GM12878 (cell line): Measurements from ENCODE around the gene ADGRV1. TPM values are rescaled to one million over a fixed set of nuclear protein-coding genes. Genes with fewer than 3 reads are reported as not detected.

Experiments
- ATAC-seq: fragments of 200-7000 bp; cut with Tn5 transposase; 3 replicates; pipeline ENCODE4 v1.9.1; 2020; ENCODE audit warnings: mild to moderate bottlenecking, moderate library complexity
- BruUV-seq: library from RNA; stranded (reverse); fragments of 400-500 nt; replicated peaks from 2 replicates; lab custom pipeline; 2021; lab: Mats Ljungman, UMichigan
- CTCF ChIA-PET: fragments of 300-600 bp; sonication (Branson Sonifier 250); formaldehyde crosslinking; extraction: SDS; loops from one replicate; lab custom pipeline; 2021; ENCODE audit warnings: inconsistent platforms; lab: Yijun Ruan, JAX
- POLR2A ChIA-PET: fragments of 350-600 bp; formaldehyde crosslinking; extraction: SDS; loops from one replicate; lab custom pipeline; 2021; ENCODE audit warnings: inconsistent platforms; lab: Charles Lee
- RAD21 ChIA-PET: fragments of 300-600 bp; sonication (Branson Sonifier 250); formaldehyde crosslinking; loops from one replicate; lab custom pipeline; 2023; ENCODE audit warnings: antibody characterized with exemption; ENCODE audit not compliant: unreplicated experiment; lab: Charles Lee
- SMC1A ChIA-PET: fragments of 300-600 bp; sonication (Branson Sonifier 250); formaldehyde crosslinking; loops from one replicate; lab custom pipeline; 2023; ENCODE audit not compliant: unreplicated experiment, uncharacterized antibody; lab: Charles Lee
- DNase-seq: peaks from one replicate; pipeline ENCODE4 v3.0.0-alpha.2; 2011; ENCODE audit warnings: low read depth, low spot score
- FAIRE-seq: peaks from 3 replicates; lab custom pipeline; 2011; peaks lifted over from hg19 to GRCh38; lab: Jason Lieb, UNC
- H2AFZ ChIP-seq: 2 replicates; pipeline ENCODE4 v1.6.0; 2011; ENCODE audit warnings: low read depth, low read length, control low read depth; ENCODE audit not compliant: control insufficient read depth
- H3K27ac ChIP-seq: 2 replicates; pipeline ENCODE4 v1.5.1; 2011; ENCODE audit warnings: control low read depth; ENCODE audit not compliant: control insufficient read depth, insufficient read depth
- H3K27me3 ChIP-seq, 2 experiments: replicated peaks in 1 of 2; 2 replicates each; pipeline versions ENCODE4 v1.6.0 to v1.6.1; 2011; ENCODE audit warnings: low read length in 1 of 2; ENCODE audit not compliant: control insufficient read depth in 2 of 2, insufficient read depth in 2 of 2
- H3K36me3 ChIP-seq, 2 experiments: 2 replicates each; pipeline ENCODE4 v1.5.1; 2011; ENCODE audit warnings: low read length in 1 of 2; ENCODE audit not compliant: control insufficient read depth in 2 of 2, insufficient read depth in 2 of 2
- H3K4me1 ChIP-seq: 2 replicates; pipeline ENCODE4 v1.6.1; 2011; ENCODE audit warnings: mild to moderate bottlenecking, low read length, moderate library complexity, mixed read lengths; ENCODE audit not compliant: control insufficient read depth, insufficient read depth
- H3K4me2 ChIP-seq: 2 replicates; pipeline ENCODE4 v1.6.0; 2011; ENCODE audit warnings: control low read depth; ENCODE audit not compliant: control insufficient read depth, insufficient read depth
- H3K4me3 ChIP-seq: fragments of 200-600 bp; sonication (generic); 2 replicates; pipeline ENCODE4 v1.5.1; 2016
- H3K79me2 ChIP-seq: 2 replicates; pipeline ENCODE4 v1.6.0; 2011; ENCODE audit warnings: low read length; ENCODE audit not compliant: control insufficient read depth, insufficient read depth
- H3K9ac ChIP-seq: 2 replicates; pipeline ENCODE4 v1.8.0; 2011; ENCODE audit warnings: low read length, control low read depth, mixed read lengths; ENCODE audit not compliant: control insufficient read depth, insufficient read depth
- H3K9me3 ChIP-seq: replicated peaks from 3 replicates; pipeline ENCODE4 v1.5.1; 2011; ENCODE audit warnings: mild to moderate bottlenecking, low read length; ENCODE audit not compliant: control insufficient read depth, insufficient read depth
- H4K20me1 ChIP-seq: 2 replicates; pipeline ENCODE4 v1.6.0; 2011; ENCODE audit not compliant: control insufficient read depth, insufficient read depth
- CBX5 ChIP-seq: sonication (generic); IDR thresholded peaks from 2 replicates; pipeline ENCODE4 v1.6.1; 2016; ENCODE audit warnings: low read depth, moderate library complexity, mild to moderate bottlenecking, inconsistent platforms
- ESRRA ChIP-seq: IDR thresholded peaks from 2 replicates; pipeline ENCODE4 v1.6.1; 2012; ENCODE audit warnings: mild to moderate bottlenecking, low read length, improper control_type of control experiment
- MEF2A ChIP-seq: IDR thresholded peaks from 2 replicates; pipeline ENCODE4 v1.6.1; 2011; ENCODE audit warnings: low read depth, mild to moderate bottlenecking, low read length, moderate library complexity; ENCODE audit not compliant: insufficient read depth
- PML ChIP-seq: IDR thresholded peaks from 2 replicates; pipeline ENCODE4 v1.6.1; 2012; ENCODE audit warnings: low read length, inconsistent platforms
- POLR2A ChIP-seq: IDR thresholded peaks from 2 replicates; pipeline ENCODE4 v1.6.1; 2011; ENCODE audit warnings: low read depth, mild to moderate bottlenecking, low read length
- RAD21 ChIP-seq: IDR thresholded peaks from 2 replicates; pipeline ENCODE4 v1.6.1; 2011; ENCODE audit warnings: mild to moderate bottlenecking, low read depth, low read length, moderate library complexity; ENCODE audit not compliant: insufficient read depth
- RCOR1 ChIP-seq: conservative IDR thresholded peaks from 2 replicates; pipeline ENCODE4 v1.6.1; 2012; ENCODE audit warnings: low read depth, low read length, improper control_type of control experiment
- SRF ChIP-seq, 2 experiments: IDR thresholded peaks; 2 replicates each; pipeline ENCODE4 v1.6.1; 2011; ENCODE audit warnings: low read depth in 2 of 2, low read length in 2 of 2, mild to moderate bottlenecking in 1 of 2, moderate library complexity in 1 of 2
- ZNF24 ChIP-seq: fragments of 450-650 bp; IDR thresholded peaks from 2 replicates; pipeline ENCODE4 v1.6.1; 2017; ENCODE audit warnings: antibody characterized with exemption, mild to moderate bottlenecking
- WGBS: methylation state at CpG from one replicate; pipeline ENCODE4 v1.1.6; 2016; ENCODE audit warnings: low lambda C conversion rate; ENCODE audit not compliant: insufficient replicate concordance, insufficient coverage; ENCODE audit errors: missing lambda C conversion rate; 5-methylcytosine and 5-hydroxymethylcytosine counted together
- in situ Hi-C: fragments of 300-500 bp; cut with MboI; formaldehyde crosslinking; loops from 9 replicates; pipeline ENCODE4 v1.14.3; 2018; ENCODE audit warnings: mixed read lengths
- intact Hi-C: fragments of 100-400 bp; cut with micrococcal nuclease; formaldehyde crosslinking; loops from one replicate; pipeline ENCODE4 v1.14.2; 2022; ENCODE audit not compliant: unreplicated experiment
- polyA plus RNA-seq, 11 experiments: library from polyadenylated mRNA; depleted of rRNA in 4 of 11; unstranded in 6 of 11; stranded (reverse) in 5 of 11; fragments of >200 nt; fragmentation: Nextera tagmentation in 4 of 11; fragmentation: Illumina TruSeq in 1 of 11; extraction: Ambion mirVana in 4 of 11; extraction: Trizol in 1 of 11; gene quantifications; 1 replicate in 1 of 11; 2 replicates in 10 of 11; pipeline versions ENCODE4 v1.2.1 to v1.2.3, GENCODE V29; 2011 to 2016; ENCODE audit warnings: inconsistent platforms in 2 of 11, missing spikeins in 2 of 11, low read depth in 1 of 11
- total RNA-seq, 4 experiments: library from RNA; depleted of rRNA in 3 of 4; stranded (reverse); fragments of >200 nt in 3 of 4; fragmentation: Illumina TruSeq in 1 of 4; extraction: Trizol in 1 of 4; gene quantifications; 2 replicates each; pipeline versions ENCODE4 v1.2.1 to v1.2.3, GENCODE V29; 2013 to 2021
- TF ChIP-seq, protein P1 (sequence below): fragments of 450-650 bp; conservative IDR thresholded peaks from 2 replicates; pipeline ENCODE4 v1.6.1; 2017; ENCODE audit warnings: mild to moderate bottlenecking, moderate library complexity
- TF ChIP-seq, protein P2 (sequence below): fragments of 450-650 bp; IDR thresholded peaks from 2 replicates; pipeline ENCODE4 v1.6.1; 2017; ENCODE audit warnings: mild to moderate bottlenecking
- TF ChIP-seq, protein P3 (sequence below): IDR thresholded peaks from 2 replicates; pipeline ENCODE4 v1.6.1; 2012; ENCODE audit warnings: low read depth, low read length, improper control_type of control experiment
- TF ChIP-seq, protein P4 (sequence below): IDR thresholded peaks from 2 replicates; pipeline ENCODE4 v1.6.1; 2012; ENCODE audit warnings: low read length, inconsistent platforms
- TF ChIP-seq, protein P5 (sequence below): fragments of 450-650 bp; IDR thresholded peaks from 2 replicates; pipeline ENCODE4 v1.6.1; 2017; ENCODE audit warnings: mild to moderate bottlenecking, low read depth, inconsistent platforms; ENCODE audit not compliant: poor library complexity, severe bottlenecking

The ADGRV1 gene
- total and polyA plus RNA-seq, 10 of the 15 experiments (the other 5 are each of a cell fraction or from before 2014, with no cell fraction given): 0.04 to 8.1 (median 0.16) TPM; not detected in 1

DNA sequence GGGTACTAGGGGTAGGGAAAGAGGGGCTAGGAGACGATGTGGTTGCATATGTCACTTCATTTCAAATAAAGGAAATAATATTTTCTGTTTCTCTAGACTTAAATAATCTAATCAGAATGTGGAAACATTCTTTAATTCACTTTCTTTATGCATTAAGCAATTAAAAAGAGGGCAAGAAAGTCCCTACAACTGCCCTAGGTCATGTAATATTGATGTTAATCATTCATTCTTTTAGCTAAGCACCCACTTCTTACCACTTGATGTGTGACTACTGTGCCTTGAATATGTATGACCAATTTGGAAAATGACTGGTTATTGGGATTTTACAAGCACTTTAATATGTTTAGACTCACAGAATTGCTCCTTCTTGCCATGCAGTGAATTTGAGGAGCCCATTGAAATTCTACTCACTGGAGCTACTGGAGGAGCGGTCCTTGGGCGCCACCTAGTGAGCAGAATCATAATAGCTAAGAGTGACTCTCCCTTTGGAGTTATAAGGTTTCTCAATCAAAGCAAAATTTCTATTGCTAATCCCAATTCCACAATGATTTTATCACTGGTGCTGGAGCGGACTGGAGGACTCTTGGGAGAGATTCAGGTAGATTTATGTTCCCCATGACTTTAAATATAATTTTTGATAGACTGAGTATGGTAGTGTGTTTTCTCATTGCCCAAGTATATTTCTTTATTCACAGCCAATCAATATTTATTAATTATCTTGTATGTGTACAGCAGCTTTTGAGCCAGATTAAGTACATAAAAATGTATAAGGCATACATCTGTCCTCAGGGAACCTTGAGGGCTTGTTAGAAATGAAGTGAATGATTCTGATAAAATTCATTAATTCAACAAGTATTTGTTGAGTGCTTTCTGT, 225.1 kb downstream of the ADGRV1 start (continued):
- TF ChIP-seq RCOR1 (no peak), ESRRA (no peak), RAD21 (peak; percentile 97), MEF2A (no peak)
- TF ChIP-seq, protein P1, sequence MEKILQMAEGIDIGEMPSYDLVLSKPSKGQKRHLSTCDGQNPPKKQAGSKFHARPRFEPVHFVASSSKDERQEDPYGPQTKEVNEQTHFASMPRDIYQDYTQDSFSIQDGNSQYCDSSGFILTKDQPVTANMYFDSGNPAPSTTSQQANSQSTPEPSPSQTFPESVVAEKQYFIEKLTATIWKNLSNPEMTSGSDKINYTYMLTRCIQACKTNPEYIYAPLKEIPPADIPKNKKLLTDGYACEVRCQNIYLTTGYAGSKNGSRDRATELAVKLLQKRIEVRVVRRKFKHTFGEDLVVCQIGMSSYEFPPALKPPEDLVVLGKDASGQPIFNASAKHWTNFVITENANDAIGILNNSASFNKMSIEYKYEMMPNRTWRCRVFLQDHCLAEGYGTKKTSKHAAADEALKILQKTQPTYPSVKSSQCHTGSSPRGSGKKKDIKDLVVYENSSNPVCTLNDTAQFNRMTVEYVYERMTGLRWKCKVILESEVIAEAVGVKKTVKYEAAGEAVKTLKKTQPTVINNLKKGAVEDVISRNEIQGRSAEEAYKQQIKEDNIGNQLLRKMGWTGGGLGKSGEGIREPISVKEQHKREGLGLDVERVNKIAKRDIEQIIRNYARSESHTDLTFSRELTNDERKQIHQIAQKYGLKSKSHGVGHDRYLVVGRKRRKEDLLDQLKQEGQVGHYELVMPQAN: no peak

DNA sequence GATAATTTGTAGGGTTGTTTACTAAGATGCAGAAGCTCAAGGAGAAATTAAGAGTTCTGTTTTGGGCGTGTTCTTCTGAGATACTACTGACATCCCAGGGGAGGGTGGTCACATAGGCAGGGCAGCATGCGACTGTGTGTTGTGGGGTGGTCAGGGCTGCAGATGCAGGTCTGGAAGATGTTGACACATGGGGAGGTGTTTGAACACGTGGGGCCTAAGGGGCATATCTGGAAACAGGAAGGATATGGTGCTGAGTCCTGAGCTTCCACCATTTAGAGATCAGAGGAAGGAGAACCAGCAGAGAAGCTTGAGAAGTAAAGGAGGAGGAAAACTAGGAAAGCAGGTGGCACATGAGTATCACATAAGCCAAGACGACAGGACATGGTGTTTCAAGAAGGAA, 228.2 kb downstream of the ADGRV1 start:
- intact Hi-C loops: no loop called here
- no peak overlapping the region for H3K4me3 ChIP-seq
- no peaks in the 10 kb centered on the region for H3K9me3 ChIP-seq
- no TSS peak for BruUV-seq
- no peak for ATAC-seq
- no peaks in the 10 kb centered on the region for H4K20me1 ChIP-seq
- in situ Hi-C loops: no loop called here
- DNase-seq: no peak
- no peaks in the 10 kb centered on the region for H3K4me1 ChIP-seq
- H3K27me3 ChIP-seq: no peaks in the 10 kb centered on the region
- ChIA-PET SMC1A (interaction anchor here (0.5 to 1.3 kb wide), 3 partner anchors 15 to 32 kb away, joined by 3 read pairs; no protein-coding TSS in a partner anchor), CTCF (interaction anchor here (0.5 to 1.3 kb wide), 2 partner anchors 182 to 415 kb away, joined by 3 to 4 read pairs; no protein-coding TSS in a partner anchor), POLR2A (no interaction called here), RAD21 (no interaction called here)
- 15% methylated on average over 4 of the region's 4 CpGs for WGBS
- no peak overlapping the region for H2AFZ ChIP-seq
- no peaks in the 10 kb centered on the region for H3K36me3 ChIP-seq
- H3K27ac ChIP-seq: no peak overlapping the region
- no peaks in the 10 kb centered on the region for H3K79me2 ChIP-seq
- no peak overlapping the region for H3K4me2 ChIP-seq
- no peak overlapping the region for H3K9ac ChIP-seq
- no peak for FAIRE-seq
- TF ChIP-seq ZNF24 (no peak), SRF (IDR thresholded peaks at IDR 0.05; ENCODE audit: low read depth in 2 of 2, low read length in 2 of 2) (no peak), POLR2A (no peak), CBX5 (no peak), PML (no peak)
- TF ChIP-seq, protein P2, sequence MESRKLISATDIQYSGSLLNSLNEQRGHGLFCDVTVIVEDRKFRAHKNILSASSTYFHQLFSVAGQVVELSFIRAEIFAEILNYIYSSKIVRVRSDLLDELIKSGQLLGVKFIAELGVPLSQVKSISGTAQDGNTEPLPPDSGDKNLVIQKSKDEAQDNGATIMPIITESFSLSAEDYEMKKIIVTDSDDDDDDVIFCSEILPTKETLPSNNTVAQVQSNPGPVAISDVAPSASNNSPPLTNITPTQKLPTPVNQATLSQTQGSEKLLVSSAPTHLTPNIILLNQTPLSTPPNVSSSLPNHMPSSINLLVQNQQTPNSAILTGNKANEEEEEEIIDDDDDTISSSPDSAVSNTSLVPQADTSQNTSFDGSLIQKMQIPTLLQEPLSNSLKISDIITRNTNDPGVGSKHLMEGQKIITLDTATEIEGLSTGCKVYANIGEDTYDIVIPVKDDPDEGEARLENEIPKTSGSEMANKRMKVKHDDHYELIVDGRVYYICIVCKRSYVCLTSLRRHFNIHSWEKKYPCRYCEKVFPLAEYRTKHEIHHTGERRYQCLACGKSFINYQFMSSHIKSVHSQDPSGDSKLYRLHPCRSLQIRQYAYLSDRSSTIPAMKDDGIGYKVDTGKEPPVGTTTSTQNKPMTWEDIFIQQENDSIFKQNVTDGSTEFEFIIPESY: no peak
- TF ChIP-seq, protein P3, sequence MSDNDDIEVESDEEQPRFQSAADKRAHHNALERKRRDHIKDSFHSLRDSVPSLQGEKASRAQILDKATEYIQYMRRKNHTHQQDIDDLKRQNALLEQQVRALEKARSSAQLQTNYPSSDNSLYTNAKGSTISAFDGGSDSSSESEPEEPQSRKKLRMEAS: no peak
- TF ChIP-seq, protein P4, sequence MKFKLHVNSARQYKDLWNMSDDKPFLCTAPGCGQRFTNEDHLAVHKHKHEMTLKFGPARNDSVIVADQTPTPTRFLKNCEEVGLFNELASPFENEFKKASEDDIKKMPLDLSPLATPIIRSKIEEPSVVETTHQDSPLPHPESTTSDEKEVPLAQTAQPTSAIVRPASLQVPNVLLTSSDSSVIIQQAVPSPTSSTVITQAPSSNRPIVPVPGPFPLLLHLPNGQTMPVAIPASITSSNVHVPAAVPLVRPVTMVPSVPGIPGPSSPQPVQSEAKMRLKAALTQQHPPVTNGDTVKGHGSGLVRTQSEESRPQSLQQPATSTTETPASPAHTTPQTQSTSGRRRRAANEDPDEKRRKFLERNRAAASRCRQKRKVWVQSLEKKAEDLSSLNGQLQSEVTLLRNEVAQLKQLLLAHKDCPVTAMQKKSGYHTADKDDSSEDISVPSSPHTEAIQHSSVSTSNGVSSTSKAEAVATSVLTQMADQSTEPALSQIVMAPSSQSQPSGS: no peak
- TF ChIP-seq, protein P5, sequence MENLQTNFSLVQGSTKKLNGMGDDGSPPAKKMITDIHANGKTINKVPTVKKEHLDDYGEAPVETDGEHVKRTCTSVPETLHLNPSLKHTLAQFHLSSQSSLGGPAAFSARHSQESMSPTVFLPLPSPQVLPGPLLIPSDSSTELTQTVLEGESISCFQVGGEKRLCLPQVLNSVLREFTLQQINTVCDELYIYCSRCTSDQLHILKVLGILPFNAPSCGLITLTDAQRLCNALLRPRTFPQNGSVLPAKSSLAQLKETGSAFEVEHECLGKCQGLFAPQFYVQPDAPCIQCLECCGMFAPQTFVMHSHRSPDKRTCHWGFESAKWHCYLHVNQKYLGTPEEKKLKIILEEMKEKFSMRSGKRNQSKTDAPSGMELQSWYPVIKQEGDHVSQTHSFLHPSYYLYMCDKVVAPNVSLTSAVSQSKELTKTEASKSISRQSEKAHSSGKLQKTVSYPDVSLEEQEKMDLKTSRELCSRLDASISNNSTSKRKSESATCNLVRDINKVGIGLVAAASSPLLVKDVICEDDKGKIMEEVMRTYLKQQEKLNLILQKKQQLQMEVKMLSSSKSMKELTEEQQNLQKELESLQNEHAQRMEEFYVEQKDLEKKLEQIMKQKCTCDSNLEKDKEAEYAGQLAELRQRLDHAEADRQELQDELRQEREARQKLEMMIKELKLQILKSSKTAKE: no peak
